Measurements from ENCODE around the gene RAB24. TPM values are rescaled to one million over a fixed set of nuclear protein-coding genes. Genes with fewer than 3 reads are reported as not detected.
A peak's percentile ranks its signal among the peaks of the same experiment; 100 is the strongest.

The RAB24 gene
- total and polyA plus RNA-seq, 4 donors: 8.5 to 19.0 (median 12.0) TPM

DNA sequence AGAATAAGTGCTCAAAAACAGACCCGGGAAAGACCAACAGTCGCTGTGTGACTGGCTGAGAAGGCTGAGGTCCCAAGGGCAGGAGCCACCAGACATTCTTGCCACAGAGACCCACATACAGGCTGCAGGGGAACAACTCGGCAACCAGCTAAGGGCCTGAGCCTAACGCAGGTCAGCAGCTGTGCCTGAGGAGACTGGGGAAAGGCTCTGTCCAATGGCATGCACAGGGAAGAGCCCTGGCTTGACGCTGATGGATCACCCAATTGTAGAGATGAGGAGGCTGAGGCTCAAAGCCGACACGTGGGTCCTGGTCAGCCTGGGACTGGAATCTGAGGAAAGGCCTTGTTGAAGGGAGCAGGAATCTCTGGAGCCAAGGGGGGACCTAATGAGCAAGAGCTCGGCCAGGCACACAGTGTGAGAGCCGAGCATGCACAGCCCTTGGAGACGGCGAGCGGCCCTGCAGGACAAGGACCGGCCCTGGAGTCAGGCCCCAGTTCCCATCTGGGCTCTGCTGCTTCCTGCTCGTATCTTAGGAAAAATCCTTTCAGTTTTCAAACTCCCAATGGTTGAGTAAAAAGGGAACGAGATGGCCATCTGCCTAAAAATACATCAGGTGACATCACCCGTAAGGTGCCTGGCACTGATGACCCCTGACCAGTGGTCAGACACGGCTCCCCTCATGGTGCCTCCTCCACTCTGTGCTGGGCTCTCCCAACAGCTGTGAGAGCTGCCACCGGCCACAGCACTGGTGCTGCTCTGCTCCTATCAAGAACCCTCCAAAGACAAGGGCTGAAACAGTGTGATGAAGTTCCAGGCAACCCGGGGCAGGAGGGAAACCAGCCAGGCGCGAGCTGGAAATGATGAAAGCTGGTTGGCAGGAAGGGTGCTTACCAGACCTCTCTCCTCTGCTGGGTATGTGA lies 31.5 kb upstream of the RAB24 start:
- Histone ChIP-seq H3K36me3 (ENCODE audit: control insufficient read depth in 4 of 4, insufficient read depth in 3 of 4, low read depth in 1 of 4, low read length in 3 of 4) (peaks cover 33 to 84% (median 46%) of the 10 kb centered on the region in 4 donors), H3K27me3 (ENCODE audit: control insufficient read depth in 4 of 4, insufficient read depth in 4 of 4, low read length in 3 of 4) (no peaks in the 10 kb centered on the region), H3K4me3 (ENCODE audit: low read depth in 1 of 3, low read length in 3 of 3) (no peak overlapping the region), H3K9me3 (ENCODE audit: control insufficient read depth in 4 of 4, low read length in 3 of 4) (no peaks in the 10 kb centered on the region), H3K4me1 (ENCODE audit: control insufficient read depth in 4 of 4, insufficient read depth in 4 of 4, low read length in 3 of 4) (peaks cover 0 to 8% (median 0%) of the 10 kb centered on the region in 4 donors), H3K27ac (ENCODE audit: low read depth in 1 of 2, low read length in 2 of 2) (peak overlapping the region in 1 of 2 donors; percentile 48), H3K9ac (ENCODE audit: low read depth in 1 of 2, low read length in 2 of 2) (no peak overlapping the region)
- DNase-seq (ENCODE audit: low spot score): no peak
- 83% methylated on average over 21 of the region's 21 CpGs for WGBS
- TF ChIP-seq HNF4A (conservative IDR thresholded peaks at IDR 0.05) (peak in 1 of 2 donors; percentile 34), RXRA (IDR thresholded peaks at IDR 0.05) (peak in 1 of 2 donors; percentile 9), GABPA (IDR thresholded peaks at IDR 0.05 in 1 of 2, conservative IDR thresholded peaks at IDR 0.05 in 1 of 2) (no peak)

- peaks cover 33 to 84% (median 48%) of the 10 kb centered on the region in 4 donors for H3K36me3 ChIP-seq (ENCODE audit: control insufficient read depth in 4 of 4, insufficient read depth in 3 of 4, low read depth in 1 of 4, low read length in 3 of 4)
- no peaks in the 10 kb centered on the region for H3K27me3 ChIP-seq (ENCODE audit: control insufficient read depth in 4 of 4, insufficient read depth in 4 of 4, low read length in 3 of 4)
- no peaks in the 10 kb centered on the region for H3K9me3 ChIP-seq (ENCODE audit: control insufficient read depth in 4 of 4, low read length in 3 of 4)
- peaks cover 0 to 8% (median 0%) of the 10 kb centered on the region in 4 donors for H3K4me1 ChIP-seq (ENCODE audit: control insufficient read depth in 4 of 4, insufficient read depth in 4 of 4, low read length in 3 of 4)
- no peak overlapping the region for H3K4me3 ChIP-seq (ENCODE audit: low read depth in 1 of 3, low read length in 3 of 3)
- 87% methylated on average over 15 of the region's 15 CpGs for WGBS
- DNase-seq (ENCODE audit: low spot score): no peak
- H3K9ac ChIP-seq (ENCODE audit: low read depth in 1 of 2, low read length in 2 of 2): no peak overlapping the region
- TF ChIP-seq TAF1 (conservative IDR thresholded peaks at IDR 0.05): no peak
- TF ChIP-seq, protein P1, sequence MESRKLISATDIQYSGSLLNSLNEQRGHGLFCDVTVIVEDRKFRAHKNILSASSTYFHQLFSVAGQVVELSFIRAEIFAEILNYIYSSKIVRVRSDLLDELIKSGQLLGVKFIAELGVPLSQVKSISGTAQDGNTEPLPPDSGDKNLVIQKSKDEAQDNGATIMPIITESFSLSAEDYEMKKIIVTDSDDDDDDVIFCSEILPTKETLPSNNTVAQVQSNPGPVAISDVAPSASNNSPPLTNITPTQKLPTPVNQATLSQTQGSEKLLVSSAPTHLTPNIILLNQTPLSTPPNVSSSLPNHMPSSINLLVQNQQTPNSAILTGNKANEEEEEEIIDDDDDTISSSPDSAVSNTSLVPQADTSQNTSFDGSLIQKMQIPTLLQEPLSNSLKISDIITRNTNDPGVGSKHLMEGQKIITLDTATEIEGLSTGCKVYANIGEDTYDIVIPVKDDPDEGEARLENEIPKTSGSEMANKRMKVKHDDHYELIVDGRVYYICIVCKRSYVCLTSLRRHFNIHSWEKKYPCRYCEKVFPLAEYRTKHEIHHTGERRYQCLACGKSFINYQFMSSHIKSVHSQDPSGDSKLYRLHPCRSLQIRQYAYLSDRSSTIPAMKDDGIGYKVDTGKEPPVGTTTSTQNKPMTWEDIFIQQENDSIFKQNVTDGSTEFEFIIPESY (IDR thresholded peaks at IDR 0.05): no peak
- TF ChIP-seq HNF4G (IDR thresholded peaks at IDR 0.05): no peak
- TF ChIP-seq RXRA (IDR thresholded peaks at IDR 0.05): no peak
- H3K27ac ChIP-seq (ENCODE audit: low read depth in 1 of 2, low read length in 2 of 2): no peak overlapping the region
These were observed 30.6 kb upstream of the RAB24 start for GRCh38 chr5:177334155-177334551.

GRCh38 chr5:177333420-177334154 lies 30.1 kb upstream of the RAB24 start:
- H3K36me3 ChIP-seq (ENCODE audit: control insufficient read depth in 4 of 4, insufficient read depth in 3 of 4, low read depth in 1 of 4, low read length in 3 of 4): peaks cover 33 to 83% (median 48%) of the 10 kb centered on the region in 4 donors
- H3K4me1 ChIP-seq (ENCODE audit: control insufficient read depth in 4 of 4, insufficient read depth in 4 of 4, low read length in 3 of 4): peaks cover 0 to 8% (median 0%) of the 10 kb centered on the region in 4 donors
- H3K27me3 ChIP-seq (ENCODE audit: control insufficient read depth in 4 of 4, insufficient read depth in 4 of 4, low read length in 3 of 4): no peaks in the 10 kb centered on the region
- H3K9ac ChIP-seq (ENCODE audit: low read depth in 1 of 2, low read length in 2 of 2): no peak overlapping the region
- H3K27ac ChIP-seq (ENCODE audit: low read depth in 1 of 2, low read length in 2 of 2): no peak overlapping the region
- H3K4me3 ChIP-seq (ENCODE audit: low read depth in 1 of 3, low read length in 3 of 3): no peak overlapping the region
- H3K9me3 ChIP-seq (ENCODE audit: control insufficient read depth in 4 of 4, low read length in 3 of 4): no peaks in the 10 kb centered on the region
- TF ChIP-seq FOXA1 (IDR thresholded peaks at IDR 0.05): no peak
- no peak for TF ChIP-seq JUND (IDR thresholded peaks at IDR 0.05)
- no peak for TF ChIP-seq TAF1 (conservative IDR thresholded peaks at IDR 0.05)
- no peak for TF ChIP-seq MAX (IDR thresholded peaks at IDR 0.05)
- DNase-seq (ENCODE audit: low spot score): no peak
- WGBS: 93% methylated on average over 16 of the region's 16 CpGs
